AG10803 (cell line): ENCODE results near the gene ZFR.

Source experiments
- DNase-seq: peaks from one replicate; pipeline ENCODE4 v3.0.0; 2010; ENCODE audit warnings: low read depth
- H3K4me3 ChIP-seq: 2 replicates; pipeline ENCODE4 v1.5.1; 2011; ENCODE audit warnings: mild to moderate bottlenecking, low read length, control low read depth
- TF ChIP-seq, protein P1 (sequence below): conservative IDR thresholded peaks from 2 replicates; pipeline ENCODE4 v1.5.1; 2011; ENCODE audit warnings: mild to moderate bottlenecking, low read length, control low read depth, inconsistent platforms

The ZFR gene

GRCh38 chr5:32444431-32445286 lies at the start of gene ZFR:
TSS of gene ZFR (minus strand) at chr5:32444740. CDS start at chr5:32444658, 82 bp downstream.
- peak within 1 kb of the TSS; percentile 85 for H3K4me3 ChIP-seq
- DNase-seq: peak; percentile 85
- TF ChIP-seq, protein P1, sequence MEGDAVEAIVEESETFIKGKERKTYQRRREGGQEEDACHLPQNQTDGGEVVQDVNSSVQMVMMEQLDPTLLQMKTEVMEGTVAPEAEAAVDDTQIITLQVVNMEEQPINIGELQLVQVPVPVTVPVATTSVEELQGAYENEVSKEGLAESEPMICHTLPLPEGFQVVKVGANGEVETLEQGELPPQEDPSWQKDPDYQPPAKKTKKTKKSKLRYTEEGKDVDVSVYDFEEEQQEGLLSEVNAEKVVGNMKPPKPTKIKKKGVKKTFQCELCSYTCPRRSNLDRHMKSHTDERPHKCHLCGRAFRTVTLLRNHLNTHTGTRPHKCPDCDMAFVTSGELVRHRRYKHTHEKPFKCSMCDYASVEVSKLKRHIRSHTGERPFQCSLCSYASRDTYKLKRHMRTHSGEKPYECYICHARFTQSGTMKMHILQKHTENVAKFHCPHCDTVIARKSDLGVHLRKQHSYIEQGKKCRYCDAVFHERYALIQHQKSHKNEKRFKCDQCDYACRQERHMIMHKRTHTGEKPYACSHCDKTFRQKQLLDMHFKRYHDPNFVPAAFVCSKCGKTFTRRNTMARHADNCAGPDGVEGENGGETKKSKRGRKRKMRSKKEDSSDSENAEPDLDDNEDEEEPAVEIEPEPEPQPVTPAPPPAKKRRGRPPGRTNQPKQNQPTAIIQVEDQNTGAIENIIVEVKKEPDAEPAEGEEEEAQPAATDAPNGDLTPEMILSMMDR: no peak

DNA sequence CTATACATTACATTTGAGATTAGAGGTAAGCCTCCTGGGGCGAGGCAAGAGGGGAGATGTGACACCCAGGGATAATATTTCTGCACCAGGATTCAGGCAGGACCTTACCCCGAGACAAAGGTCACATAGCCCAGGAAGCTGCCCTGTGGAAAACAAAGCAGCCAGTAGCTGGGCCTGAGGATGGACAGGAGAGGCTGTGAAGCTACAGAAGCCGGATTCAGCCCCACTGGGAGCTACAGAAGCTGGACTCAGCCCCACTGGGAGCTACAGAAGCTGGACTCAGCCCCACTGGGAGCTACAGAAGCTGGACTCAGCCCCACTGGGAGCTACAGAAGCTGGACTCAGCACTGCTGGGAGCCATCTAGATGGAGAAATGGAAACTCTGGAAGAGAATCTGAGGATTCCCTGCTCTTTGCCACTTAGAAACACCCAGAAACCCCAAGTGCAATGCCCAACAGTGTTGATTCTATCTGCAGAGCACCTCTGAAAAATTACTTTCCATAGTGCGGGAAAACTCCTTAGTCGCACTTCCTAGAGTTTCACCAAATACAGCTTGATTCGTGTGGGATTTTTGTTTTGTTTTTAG lies 46.5 kb upstream of the ZFR start:
- TF ChIP-seq, protein P1: no peak
- no peak for DNase-seq
- no peak overlapping the region for H3K4me3 ChIP-seq

GRCh38 chr5:32489791-32490562 lies 45.4 kb upstream of the ZFR start:
- peak overlapping the region; percentile 0; the same call in 1 of the 2 replicates for H3K4me3 ChIP-seq
- TF ChIP-seq, protein P1: peak; percentile 80
- DNase-seq: peak; percentile 87

DNA sequence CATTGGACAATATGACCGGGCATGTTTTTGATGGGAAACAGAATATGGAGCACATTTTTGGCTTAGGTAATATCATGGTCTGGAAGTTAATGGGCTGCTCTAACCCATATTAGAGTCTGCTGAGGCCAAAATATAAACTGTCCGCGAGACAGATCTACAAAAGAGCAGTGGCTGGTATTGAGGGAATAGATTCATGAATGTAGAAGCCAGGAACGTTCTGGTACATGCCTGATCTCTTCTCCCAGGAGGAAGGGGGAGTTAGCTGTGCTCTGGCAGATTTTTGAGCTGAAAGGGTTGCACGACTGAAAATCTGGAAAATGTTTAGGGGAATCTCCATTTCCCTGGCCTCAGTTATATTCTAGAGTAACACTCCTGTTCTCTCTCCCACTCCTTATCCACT lies 42.9 kb upstream of the ZFR start:
- no peak overlapping the region for H3K4me3 ChIP-seq
- DNase-seq: no peak
- TF ChIP-seq, protein P1: no peak

- TF ChIP-seq, protein P1: no peak
- H3K4me3 ChIP-seq: no peak overlapping the region
- DNase-seq: no peak
Measured at GRCh38 chr5:32487008-32487407, 42.5 kb upstream of the ZFR start.

- DNase-seq: no peak
- TF ChIP-seq, protein P1: no peak
- no peak overlapping the region for H3K4me3 ChIP-seq
Measured at GRCh38 chr5:32482193-32482592, 37.7 kb upstream of the ZFR start.
